Epithelial cell of proximal tubule (primary cell): ENCODE data around the gene SYCE3. TPM values are rescaled to one million over a fixed set of nuclear protein-coding genes. Genes with fewer than 3 reads are reported as not detected.

Source experiments
- DNase-seq: peaks from one replicate; pipeline ENCODE4 v3.0.0-alpha.2; 2011; ENCODE audit warnings: low read depth
- H3K4me3 ChIP-seq: 2 replicates; pipeline ENCODE4 v1.5.1; 2011; ENCODE audit warnings: low read depth, mild to moderate bottlenecking, low read length
- CTCF ChIP-seq: conservative IDR thresholded peaks from 2 replicates; pipeline ENCODE4 v1.5.1; 2012; ENCODE audit warnings: low read depth, mild to moderate bottlenecking, low read length
- total RNA-seq: library from RNA; depleted of rRNA; stranded (reverse); fragments of >200 nt; gene quantifications from 2 replicates; pipeline ENCODE4 v1.2.3, GENCODE V29; 2015

Gene SYCE3
- total RNA-seq, 1 donor from 2014 or later = 1.0 TPM

GRCh38 chr22:50599816-50600455 lies 37.2 kb upstream of the SYCE3 start:
- no peak for TF ChIP-seq CTCF
- no peak for DNase-seq
- no peak overlapping the region for H3K4me3 ChIP-seq

- no peak for TF ChIP-seq CTCF
- no peak for DNase-seq
- H3K4me3 ChIP-seq = no peak overlapping the region
Measured at GRCh38 chr22:50597097-50597496, 34.4 kb upstream of the SYCE3 start.

- no peak for DNase-seq
- H3K4me3 ChIP-seq = no peak overlapping the region
- no peak for TF ChIP-seq CTCF
Measured at GRCh38 chr22:50595189-50595588, 32.5 kb upstream of the SYCE3 start.

- no peak overlapping the region for H3K4me3 ChIP-seq
- no peak for DNase-seq
- TF ChIP-seq CTCF = no peak
Measured at GRCh38 chr22:50587407-50587806, 24.7 kb upstream of the SYCE3 start.

GRCh38 chr22:50586416-50586815 lies 23.7 kb upstream of the SYCE3 start:
- DNase-seq = no peak
- no peak for TF ChIP-seq CTCF

GRCh38 chr22:50585781-50586180 lies 23.1 kb upstream of the SYCE3 start:
- no peak for TF ChIP-seq CTCF
- DNase-seq = no peak
- no peak overlapping the region for H3K4me3 ChIP-seq

More at GRCh38 chr22:50586416-50586815, 23.7 kb upstream of the SYCE3 start:
- no peak overlapping the region for H3K4me3 ChIP-seq

GRCh38 chr22:50585238-50585637 lies 22.5 kb upstream of the SYCE3 start:
- no peak overlapping the region for H3K4me3 ChIP-seq
- no peak for TF ChIP-seq CTCF
- DNase-seq = no peak
